H1 (cell line): ENCODE measurements around the gene SLC39A11. TPM values are rescaled to one million over a fixed set of nuclear protein-coding genes. Genes with fewer than 3 reads are reported as not detected.

ENCODE experiments used
- CTCF ChIA-PET: fragments of 300-600 bp; sonication (Branson Sonifier 250); formaldehyde crosslinking; loops from one replicate; lab custom pipeline; 2021; ENCODE audit not compliant: partially characterized antibody; lab: Charles Lee
- POLR2A ChIA-PET: fragments of 300-600 bp; sonication (Branson Sonifier 250); formaldehyde crosslinking; loops from one replicate; lab custom pipeline; 2021; ENCODE audit warnings: inconsistent platforms; ENCODE audit not compliant: partially characterized antibody; lab: Charles Lee
- DNase-seq, 2 experiments: peaks; one replicate each; pipeline versions ENCODE4 v3.0.0 to v3.0.0-alpha.2; 2010 to 2022; ENCODE audit warnings: low spot score in 2 of 2, low read depth in 1 of 2, mixed read lengths in 1 of 2
- FAIRE-seq: peaks from 2 replicates; lab custom pipeline; 2011; peaks lifted over from hg19 to GRCh38; lab: Jason Lieb, UNC
- H2AFZ ChIP-seq: 2 replicates; pipeline ENCODE4 v1.8.1; 2012; ENCODE audit warnings: low read length, inconsistent platforms
- H2AK5ac ChIP-seq: 2 replicates; pipeline ENCODE4 v1.6.1; 2013; ENCODE audit warnings: low read depth, low read length
- H2BK120ac ChIP-seq: replicated peaks from 2 replicates; pipeline ENCODE3; 2013; ENCODE audit warnings: low read depth, low read length, inconsistent platforms
- H2BK12ac ChIP-seq: 2 replicates; pipeline ENCODE4 v1.6.1; 2013; ENCODE audit warnings: low read depth, low read length
- H2BK15ac ChIP-seq: 2 replicates; pipeline ENCODE4 v1.6.1; 2013; ENCODE audit warnings: low read length
- H2BK20ac ChIP-seq: 2 replicates; pipeline ENCODE4 v1.6.1; 2013; ENCODE audit warnings: low read length
- H2BK5ac ChIP-seq: 2 replicates; pipeline ENCODE4 v1.6.1; 2013; ENCODE audit warnings: low read depth, low read length
- H3K14ac ChIP-seq: 2 replicates; pipeline ENCODE4 v1.6.1; 2013; ENCODE audit warnings: inconsistent platforms; ENCODE audit not compliant: insufficient read length
- H3K18ac ChIP-seq: 2 replicates; pipeline ENCODE4 v1.6.1; 2013; ENCODE audit warnings: low read length; ENCODE audit errors: extremely low read depth
- H3K23ac ChIP-seq: 2 replicates; pipeline ENCODE4 v1.6.1; 2013; ENCODE audit warnings: inconsistent platforms; ENCODE audit not compliant: insufficient read length
- H3K23me2 ChIP-seq: 2 replicates; pipeline ENCODE4 v1.6.1; 2013; ENCODE audit warnings: low read depth, low read length
- H3K27ac ChIP-seq: 2 replicates; pipeline ENCODE4 v1.6.1; 2011; ENCODE audit warnings: low read depth, low read length, inconsistent platforms
- H3K27me3 ChIP-seq, 4 experiments: replicated peaks in 1 of 4; 1 replicate in 1 of 4; 2 replicates in 3 of 4; pipeline versions ENCODE4 v1.6.1 to v1.8.1; 2011 to 2013; ENCODE audit warnings: low read length in 3 of 4, mild to moderate bottlenecking in 3 of 4, inconsistent platforms in 2 of 4, mixed read lengths in 2 of 4, moderate library complexity in 1 of 4; ENCODE audit not compliant: control insufficient read depth in 3 of 4, insufficient read depth in 3 of 4; ENCODE audit errors: extremely low read depth in 1 of 4
- H3K36me3 ChIP-seq, 4 experiments: 2 replicates each; pipeline versions ENCODE4 v1.6.1 to v1.8.1; 2011 to 2013; ENCODE audit warnings: mild to moderate bottlenecking in 4 of 4, low read length in 3 of 4, moderate library complexity in 2 of 4, control low read depth in 1 of 4, inconsistent platforms in 1 of 4; ENCODE audit not compliant: insufficient read depth in 4 of 4, control insufficient read depth in 2 of 4
- H3K4ac ChIP-seq: replicated peaks from 2 replicates; pipeline ENCODE3; 2013; ENCODE audit warnings: low read length, low read depth, mixed read lengths, inconsistent platforms; ENCODE audit not compliant: insufficient read length
- H3K4me1 ChIP-seq, 4 experiments: replicated peaks in 1 of 4; 1 replicate in 1 of 4; 2 replicates in 3 of 4; pipeline versions ENCODE4 v1.6.1 to v1.8.1; 2011 to 2013; ENCODE audit warnings: low read length in 3 of 4, inconsistent platforms in 2 of 4, mixed read lengths in 1 of 4; ENCODE audit not compliant: insufficient read depth in 4 of 4, control insufficient read depth in 3 of 4
- H3K4me2 ChIP-seq, 2 experiments: 2 replicates each; pipeline versions ENCODE4 v1.6.1 to v1.8.1; 2011 to 2013; ENCODE audit warnings: low read depth in 2 of 2, low read length in 2 of 2, control low read depth in 1 of 2, inconsistent platforms in 1 of 2, mild to moderate bottlenecking in 1 of 2; ENCODE audit not compliant: insufficient read depth in 1 of 2
- H3K4me3 ChIP-seq, 4 experiments: fragments of 200-600, 300-600 bp in 1 of 4; sonication (generic), shearing (Covaris generic), sonication (Bioruptor Twin) in 1 of 4; 2 replicates each; pipeline versions ENCODE4 v1.5.1 to v1.8.1; 2011 to 2016; ENCODE audit warnings: low read length in 4 of 4, low read depth in 3 of 4, control low read depth in 2 of 4, inconsistent platforms in 2 of 4, mild to moderate bottlenecking in 2 of 4, mixed read lengths in 1 of 4, moderate library complexity in 1 of 4; ENCODE audit not compliant: insufficient read depth in 2 of 4; ENCODE audit errors: extremely low read depth in 1 of 4
- H3K56ac ChIP-seq: replicated peaks from 2 replicates; pipeline ENCODE3; 2013; ENCODE audit warnings: low read depth, mild to moderate bottlenecking, mixed read lengths, low read length, inconsistent platforms; ENCODE audit not compliant: insufficient read length
- H3K79me1 ChIP-seq: 2 replicates; pipeline ENCODE4 v1.6.1; 2013; ENCODE audit warnings: low read depth, low read length, control low read depth
- H3K79me2 ChIP-seq, 2 experiments: 2 replicates each; pipeline versions ENCODE4 v1.6.1 to v1.8.1; 2012 to 2013; ENCODE audit warnings: low read length in 2 of 2, mild to moderate bottlenecking in 2 of 2, inconsistent platforms in 1 of 2; ENCODE audit not compliant: insufficient read depth in 2 of 2, control insufficient read depth in 1 of 2
- H3K9ac ChIP-seq, 4 experiments: replicated peaks in 1 of 4; 1 replicate in 1 of 4; 2 replicates in 3 of 4; pipeline versions ENCODE4 v1.6.1 to v1.8.1; 2011 to 2013; ENCODE audit warnings: low read depth in 3 of 4, low read length in 3 of 4, control low read depth in 2 of 4, mild to moderate bottlenecking in 2 of 4, moderate library complexity in 2 of 4, inconsistent platforms in 1 of 4; ENCODE audit errors: extremely low read depth in 1 of 4
- H3K9me3 ChIP-seq, 2 experiments: 2 replicates each; pipeline versions ENCODE4 v1.6.1 to v1.8.1; 2012 to 2013; ENCODE audit warnings: mild to moderate bottlenecking in 2 of 2, moderate library complexity in 2 of 2, control low read depth in 1 of 2, inconsistent platforms in 1 of 2, low read depth in 1 of 2, low read length in 1 of 2, mixed read lengths in 1 of 2; ENCODE audit not compliant: insufficient read depth in 2 of 2
- H4K20me1 ChIP-seq, 2 experiments: replicated peaks in 1 of 2; 2 replicates each; pipeline versions ENCODE3 to v1.8.1; 2011 to 2013; ENCODE audit warnings: inconsistent platforms in 2 of 2, low read length in 2 of 2, mild to moderate bottlenecking in 1 of 2; ENCODE audit not compliant: insufficient read depth in 2 of 2, control insufficient read depth in 1 of 2
- H4K5ac ChIP-seq: 2 replicates; pipeline ENCODE4 v1.6.1; 2013; ENCODE audit warnings: low read length, low read depth, mixed read lengths, inconsistent platforms; ENCODE audit not compliant: insufficient read length
- H4K8ac ChIP-seq: 2 replicates; pipeline ENCODE4 v1.8.0; 2013; ENCODE audit warnings: mild to moderate bottlenecking, moderate library complexity, low read length, inconsistent platforms; ENCODE audit not compliant: insufficient read depth; ENCODE audit errors: extremely low read depth
- H4K91ac ChIP-seq: replicated peaks from 2 replicates; pipeline ENCODE3; 2013; ENCODE audit warnings: low read length, mixed read lengths, inconsistent platforms; ENCODE audit not compliant: insufficient read length
- ATF3 ChIP-seq: IDR thresholded peaks from 2 replicates; pipeline ENCODE4 v1.6.1; 2011; ENCODE audit warnings: low read depth, mild to moderate bottlenecking, low read length; ENCODE audit not compliant: insufficient read depth
- BACH1 ChIP-seq: IDR thresholded peaks from 2 replicates; pipeline ENCODE4 v1.6.1; 2012; ENCODE audit warnings: low read length, improper control_type of control experiment
- EP300 ChIP-seq, 2 experiments: IDR thresholded peaks; 1 replicate in 1 of 2; 2 replicates in 1 of 2; pipeline ENCODE4 v1.6.1; 2011 to 2012; ENCODE audit warnings: low read depth in 2 of 2, low read length in 2 of 2, mild to moderate bottlenecking in 2 of 2, borderline replicate concordance in 1 of 2, inconsistent platforms in 1 of 2, moderate library complexity in 1 of 2
- GTF2F1 ChIP-seq: IDR thresholded peaks from 2 replicates; pipeline ENCODE4 v1.6.1; 2012; ENCODE audit warnings: low read depth, low read length, improper control_type of control experiment, borderline replicate concordance
- RAD21 ChIP-seq, 2 experiments: IDR thresholded peaks in 1 of 2; conservative IDR thresholded peaks in 1 of 2; 2 replicates each; pipeline ENCODE4 v1.6.1; 2011; ENCODE audit warnings: low read depth in 2 of 2, low read length in 2 of 2, improper control_type of control experiment in 1 of 2, inconsistent platforms in 1 of 2, mild to moderate bottlenecking in 1 of 2, moderate library complexity in 1 of 2
- SIRT6 ChIP-seq: IDR thresholded peaks from one replicate; pipeline ENCODE4 v1.7.1; 2012; ENCODE audit warnings: low read length, inconsistent platforms
- SP4 ChIP-seq: IDR thresholded peaks from 2 replicates; pipeline ENCODE4 v1.6.1; 2012; ENCODE audit warnings: low read length, inconsistent platforms
- TCF12 ChIP-seq: IDR thresholded peaks from 2 replicates; pipeline ENCODE4 v1.6.1; 2011; ENCODE audit warnings: low read depth, mild to moderate bottlenecking, low read length
- TEAD4 ChIP-seq: IDR thresholded peaks from 2 replicates; pipeline ENCODE4 v1.6.1; 2012; ENCODE audit warnings: low read depth, low read length, inconsistent platforms, mixed read lengths
- YY1 ChIP-seq: IDR thresholded peaks from 2 replicates; pipeline ENCODE4 v1.6.1; 2011; ENCODE audit warnings: low read depth, mild to moderate bottlenecking, low read length
- ZNF274 ChIP-seq: IDR thresholded peaks from 2 replicates; pipeline ENCODE4 v1.7.0; 2012; ENCODE audit warnings: low read length, borderline replicate concordance; ENCODE audit errors: extremely low read depth
- WGBS, 2 experiments: shearing (Covaris generic) in 1 of 2; methylation state at CpG; one replicate each; pipeline versions ENCODE4 v1.1.6 to v1.1.7; 2013 to 2015; ENCODE audit warnings: low lambda C conversion rate in 2 of 2, mixed read lengths in 2 of 2, inconsistent platforms in 1 of 2, low coverage in 1 of 2, missing lambda C conversion rate in 1 of 2; ENCODE audit not compliant: insufficient replicate concordance in 2 of 2, insufficient coverage in 1 of 2, insufficient read length in 1 of 2; ENCODE audit errors: extremely low coverage in 1 of 2, missing lambda C conversion rate in 1 of 2; 5-methylcytosine and 5-hydroxymethylcytosine counted together
- polyA plus RNA-seq, 7 experiments: library from polyadenylated mRNA; depleted of rRNA in 3 of 7; stranded (reverse) in 5 of 7; unstranded in 2 of 7; fragments of >200 nt in 5 of 7; fragments of 200-250 nt in 2 of 7; gene quantifications; 1 replicate in 5 of 7; 2 replicates in 1 of 7; 4 replicates in 1 of 7; pipeline versions ENCODE4 v1.2.1 to v1.2.3, GENCODE V29; 2011 to 2013; ENCODE audit warnings: missing spikeins in 2 of 7, mixed read lengths in 2 of 7
- total RNA-seq: library from RNA; stranded (reverse); fragmentation: NEBNext Ultra II Directional; extraction: Animal tissue kit (Norgen Biotek cat#: 25700); gene quantifications from 2 replicates; pipeline ENCODE4 v1.2.1, GENCODE V29; 2021

SLC39A11 gene
- total and polyA plus RNA-seq, 2 of the 8 experiments (the other 6 are each of a cell fraction or from before 2014, with no cell fraction given), result 12.2 to 19.6 TPM

- no peak overlapping the region for H4K8ac ChIP-seq
- H3K79me1 ChIP-seq, result no peaks in the 10 kb centered on the region
- H3K56ac ChIP-seq, result no peak overlapping the region
- H2BK12ac ChIP-seq, result no peak overlapping the region
- no peak overlapping the region for H3K14ac ChIP-seq
- no peak overlapping the region for H2BK120ac ChIP-seq
- no peaks in the 10 kb centered on the region for H3K27me3 ChIP-seq
- H3K18ac ChIP-seq, result no peak overlapping the region
- no peak overlapping the region for H4K5ac ChIP-seq
- H4K20me1 ChIP-seq, result no peaks in the 10 kb centered on the region
- H3K4me3 ChIP-seq, result no peak overlapping the region
- CTCF ChIA-PET, result interaction anchor here (0.6 to 1.4 kb wide), 2 partner anchors 9 to 346 kb away, joined by 3 to 5 read pairs; no protein-coding TSS in a partner anchor
- H4K91ac ChIP-seq, result no peak overlapping the region
- H3K9me3 ChIP-seq, result 0 out of 4 replicates have a peak, but pooled peaks cover 0 to 2% of the 10 kb centered on the region in 2 experiments
- H2BK5ac ChIP-seq, result no peak overlapping the region
- POLR2A ChIA-PET, result no interaction called here
- H3K79me2 ChIP-seq, result no peaks in the 10 kb centered on the region
- no peak overlapping the region for H3K9ac ChIP-seq
- H3K23me2 ChIP-seq, result no peaks in the 10 kb centered on the region; the same call in 1 of the 2 replicates
- DNase-seq (no peak), FAIRE-seq (no peak)
- no peak overlapping the region for H2BK20ac ChIP-seq
- H2BK15ac ChIP-seq, result no peak overlapping the region
- H3K4ac ChIP-seq, result no peak overlapping the region
- H3K27ac ChIP-seq, result no peak overlapping the region
- no peak overlapping the region for H3K23ac ChIP-seq
- no peak overlapping the region for H2AFZ ChIP-seq
- 89% methylated on average over 8 of the region's 8 CpGs; no CpG with 5 or more reads in 1 of the 2 experiments for WGBS, 2 experiments
- H3K36me3 ChIP-seq, result no peaks in the 10 kb centered on the region
- H3K4me1 ChIP-seq, result no peaks in the 10 kb centered on the region
- H3K4me2 ChIP-seq, result no peak overlapping the region
- no peak overlapping the region for H2AK5ac ChIP-seq
- TF ChIP-seq TCF12 (no peak), TEAD4 (no peak), BACH1 (no peak), EP300 (IDR thresholded peaks at IDR 0.05; ENCODE audit: borderline replicate concordance in 1 of 2, low read depth in 2 of 2, low read length in 2 of 2) (no peak), ZNF274 (no peak), ATF3 (no peak), SP4 (no peak), RAD21 (IDR thresholded peaks at IDR 0.05 in 1 of 2, conservative IDR thresholded peaks at IDR 0.05 in 1 of 2; ENCODE audit: low read depth in 2 of 2, low read length in 2 of 2) (no peak), YY1 (no peak), SIRT6 (no peak), GTF2F1 (no peak)
Measured at GRCh38 chr17:73071066-73071999, 21.2 kb downstream of the SLC39A11 start.
